Kidney epithelial cell (primary cell): Measurements from ENCODE around the gene HYAL4. TPM values are rescaled to one million over a fixed set of nuclear protein-coding genes. Genes with fewer than 3 reads are reported as not detected.
"Not testable (repeated sequence)": the region's sequence is repeated elsewhere in the genome, so short reads cannot be mapped to it uniquely, and the experiment has no call there.

Experiments used
- DNase-seq: peaks from one replicate; pipeline ENCODE4 v3.0.0-alpha.2; 2010; ENCODE audit warnings: low read depth
- H3K27me3 ChIP-seq: 2 replicates; pipeline ENCODE4 v1.6.0; 2011; ENCODE audit warnings: low read length; ENCODE audit not compliant: control insufficient read depth, insufficient read depth
- H3K36me3 ChIP-seq: 2 replicates; pipeline ENCODE4 v1.5.1; 2011; ENCODE audit warnings: low read length; ENCODE audit not compliant: control insufficient read depth, insufficient read depth
- H3K4me3 ChIP-seq: 2 replicates; pipeline ENCODE4 v1.5.1; 2011; ENCODE audit warnings: low read depth, mild to moderate bottlenecking, control low read depth, low read length
- total RNA-seq: library from RNA; depleted of rRNA; stranded (reverse); fragments of >200 nt; gene quantifications from 2 replicates; pipeline ENCODE4 v1.2.3, GENCODE V29; 2015
- TF ChIP-seq, protein P1 (sequence below): IDR thresholded peaks from 2 replicates; pipeline ENCODE4 v1.5.1; 2011; ENCODE audit warnings: mild to moderate bottlenecking, moderate library complexity, low read length, control low read depth, inconsistent platforms; ENCODE audit not compliant: insufficient read depth, poor library complexity, severe bottlenecking

Gene HYAL4
- total RNA-seq, 1 donor from 2014 or later: not detected

DNA sequence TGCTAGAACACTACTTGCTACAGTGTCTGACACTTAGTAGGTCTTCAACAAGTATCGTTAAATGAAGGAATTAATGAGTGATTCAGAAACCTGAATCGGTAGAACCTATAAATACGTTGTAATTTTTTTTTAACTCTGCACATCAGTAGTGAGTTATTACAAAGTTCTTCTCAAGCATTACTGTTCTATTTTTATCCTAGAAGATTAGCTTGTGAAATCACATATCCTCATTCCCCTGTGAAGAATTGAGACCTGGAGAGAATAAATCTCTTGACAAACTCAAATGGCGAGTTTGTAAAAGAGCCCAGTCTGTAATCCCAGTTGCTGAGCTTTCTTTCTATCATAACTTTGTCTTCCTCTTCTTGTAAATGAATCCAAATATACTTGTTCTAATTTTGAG is 34.7 kb downstream of the HYAL4 start:
- Histone ChIP-seq H3K4me3 (no peak overlapping the region), H3K27me3 (no peaks in the 10 kb centered on the region), H3K36me3 (no peaks in the 10 kb centered on the region)
- no peak for DNase-seq
- TF ChIP-seq, protein P1, sequence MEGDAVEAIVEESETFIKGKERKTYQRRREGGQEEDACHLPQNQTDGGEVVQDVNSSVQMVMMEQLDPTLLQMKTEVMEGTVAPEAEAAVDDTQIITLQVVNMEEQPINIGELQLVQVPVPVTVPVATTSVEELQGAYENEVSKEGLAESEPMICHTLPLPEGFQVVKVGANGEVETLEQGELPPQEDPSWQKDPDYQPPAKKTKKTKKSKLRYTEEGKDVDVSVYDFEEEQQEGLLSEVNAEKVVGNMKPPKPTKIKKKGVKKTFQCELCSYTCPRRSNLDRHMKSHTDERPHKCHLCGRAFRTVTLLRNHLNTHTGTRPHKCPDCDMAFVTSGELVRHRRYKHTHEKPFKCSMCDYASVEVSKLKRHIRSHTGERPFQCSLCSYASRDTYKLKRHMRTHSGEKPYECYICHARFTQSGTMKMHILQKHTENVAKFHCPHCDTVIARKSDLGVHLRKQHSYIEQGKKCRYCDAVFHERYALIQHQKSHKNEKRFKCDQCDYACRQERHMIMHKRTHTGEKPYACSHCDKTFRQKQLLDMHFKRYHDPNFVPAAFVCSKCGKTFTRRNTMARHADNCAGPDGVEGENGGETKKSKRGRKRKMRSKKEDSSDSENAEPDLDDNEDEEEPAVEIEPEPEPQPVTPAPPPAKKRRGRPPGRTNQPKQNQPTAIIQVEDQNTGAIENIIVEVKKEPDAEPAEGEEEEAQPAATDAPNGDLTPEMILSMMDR: no peak

DNA sequence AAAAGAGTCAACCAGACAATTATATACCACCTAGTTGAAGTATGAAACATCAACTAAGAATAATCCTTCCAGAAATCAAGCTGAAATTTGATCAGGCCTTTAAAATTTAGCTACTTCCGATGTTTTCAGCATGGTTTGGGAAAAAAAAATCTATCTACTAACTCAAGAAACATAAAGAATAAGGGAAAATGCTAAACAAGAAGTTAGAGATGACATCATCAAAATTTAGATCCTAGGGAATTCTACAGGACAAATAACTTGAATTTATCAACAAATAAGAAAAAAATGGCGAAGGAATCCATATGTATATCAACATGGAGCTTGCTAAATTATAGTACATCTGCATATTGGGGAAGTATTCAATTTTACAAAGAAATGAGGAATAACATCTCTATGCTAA is 36.3 kb downstream of the HYAL4 start:
- DNase-seq: no peak
- Histone ChIP-seq H3K36me3 (no peaks in the 10 kb centered on the region), H3K4me3 (no peak overlapping the region), H3K27me3 (no peaks in the 10 kb centered on the region)
- TF ChIP-seq, protein P1: no peak

DNA sequence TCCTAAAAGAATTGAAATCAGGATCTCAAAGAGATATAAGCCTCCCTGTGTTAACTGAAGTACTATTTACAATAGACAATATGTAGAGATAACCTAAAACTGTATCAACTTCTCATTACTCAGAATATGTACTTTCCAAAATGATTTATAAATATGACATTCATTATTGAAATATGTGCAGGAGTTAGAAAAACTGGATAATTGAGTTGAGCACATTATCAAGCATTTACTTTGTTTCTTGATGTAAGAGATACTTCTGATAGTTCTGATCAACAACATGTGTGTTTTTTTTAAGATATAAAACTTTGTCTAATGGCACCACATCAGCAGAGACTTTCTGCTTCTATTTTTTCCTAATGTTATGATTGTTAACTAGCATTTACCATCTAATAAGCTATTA is 38.2 kb downstream of the HYAL4 start:
- DNase-seq: no peak
- TF ChIP-seq, protein P1: no peak
- Histone ChIP-seq H3K27me3 (no peaks in the 10 kb centered on the region), H3K4me3 (no peak overlapping the region), H3K36me3 (no peaks in the 10 kb centered on the region)

DNA sequence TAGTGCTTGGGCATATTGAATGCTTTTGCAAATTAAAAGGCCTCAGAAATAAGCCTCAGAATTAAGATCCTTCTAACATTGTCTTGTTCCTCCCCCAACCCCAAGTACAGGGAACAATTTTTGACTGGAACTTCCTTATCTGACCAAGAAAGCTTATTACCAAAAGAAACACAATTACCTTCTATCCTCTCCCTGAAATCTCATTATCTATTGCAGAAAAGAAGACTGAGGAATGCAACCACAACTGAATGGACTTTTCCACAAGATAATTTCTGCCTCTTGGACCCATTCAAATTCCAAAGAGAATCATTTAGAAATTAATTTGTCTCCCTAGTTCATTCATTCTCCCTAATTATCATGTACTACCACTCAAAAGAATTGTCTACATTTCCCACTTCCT is 43.2 kb downstream of the HYAL4 start:
- DNase-seq: no peak
- TF ChIP-seq, protein P1: no peak
- no peaks in the 10 kb centered on the region for H3K36me3 ChIP-seq
- H3K27me3 ChIP-seq: no peaks in the 10 kb centered on the region
- H3K4me3 ChIP-seq: no peak overlapping the region

DNA sequence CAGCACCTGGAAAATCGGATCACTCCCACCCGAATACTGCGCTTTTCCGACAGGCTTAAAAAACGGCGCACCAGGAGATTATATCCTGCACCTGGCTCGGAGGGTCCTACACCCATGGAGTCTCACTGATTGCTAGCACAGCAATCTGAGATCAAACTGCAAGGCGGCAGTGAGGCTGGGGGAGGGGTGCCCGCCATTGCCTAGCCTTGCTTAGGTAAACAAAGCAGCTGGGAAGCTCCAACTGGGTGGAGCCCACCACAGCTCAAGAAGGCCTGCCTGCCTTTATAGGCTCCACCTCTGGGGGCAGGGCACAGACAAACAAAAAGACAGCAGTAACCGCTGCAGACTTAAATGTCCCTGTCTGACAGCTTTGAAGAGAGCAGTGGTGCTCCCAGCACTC is 49.8 kb downstream of the HYAL4 start:
- H3K27me3 ChIP-seq, H3K4me3 ChIP-seq, DNase-seq, H3K36me3 ChIP-seq: not testable (repeated sequence)

DNA sequence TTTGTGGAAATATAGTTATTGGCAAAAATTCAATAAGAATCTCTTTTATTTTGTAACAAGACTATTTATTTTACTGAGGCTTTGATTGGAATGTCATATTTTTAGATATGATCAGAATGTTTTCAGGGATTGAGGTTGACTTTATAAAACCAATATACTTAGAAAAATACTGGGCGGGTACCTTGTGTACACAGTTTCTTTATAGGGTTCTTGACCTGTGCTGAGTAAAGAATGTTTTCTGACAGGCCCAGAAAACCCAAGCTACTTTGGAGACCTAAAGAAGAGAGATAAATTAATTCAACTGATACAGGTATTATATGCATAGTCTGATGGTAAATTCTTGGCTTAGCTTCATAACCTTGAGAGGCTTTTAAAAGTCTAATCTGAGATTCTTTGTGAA is 56.1 kb downstream of the HYAL4 start:
- H3K27me3 ChIP-seq: no peaks in the 10 kb centered on the region
- DNase-seq: no peak
- H3K4me3 ChIP-seq: no peak overlapping the region
- TF ChIP-seq, protein P1: no peak
- H3K36me3 ChIP-seq: no peaks in the 10 kb centered on the region
